ENCODE data around the gene SART3.

Gene SART3

GRCh38 chr12:108478611-108479206, 82.3 kb downstream of the SART3 start:
- TF ChIP-seq CTCF (IDR thresholded peaks at IDR 0.05) = no peak

DNA sequence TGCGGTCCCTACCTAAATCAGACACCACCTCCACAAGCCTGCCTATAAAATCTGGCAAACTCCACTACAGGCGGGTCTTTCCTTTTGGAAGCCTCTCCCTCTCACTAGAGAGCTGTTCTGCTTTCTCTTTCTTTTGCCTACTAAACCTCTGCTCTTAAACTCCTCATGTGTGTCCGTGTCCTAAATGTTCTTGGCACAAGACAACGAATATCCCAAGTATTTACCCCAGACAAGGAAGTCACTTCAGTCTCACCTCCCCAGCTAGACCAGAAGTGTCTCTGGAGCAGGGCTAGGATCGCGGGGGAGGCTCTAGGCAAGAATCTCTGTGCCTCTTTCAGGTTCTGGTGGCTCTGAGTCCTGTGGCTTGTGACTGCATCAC, 83.1 kb downstream of the SART3 start:
- TF ChIP-seq CTCF (IDR thresholded peaks at IDR 0.05) = no peak

- TF ChIP-seq CTCF (IDR thresholded peaks at IDR 0.05) = no peak
Measured at GRCh38 chr12:108477055-108477880, 83.7 kb downstream of the SART3 start.

GRCh38 chr12:108475396-108475795, 85.6 kb downstream of the SART3 start:
- no peak for TF ChIP-seq CTCF (IDR thresholded peaks at IDR 0.05)

DNA sequence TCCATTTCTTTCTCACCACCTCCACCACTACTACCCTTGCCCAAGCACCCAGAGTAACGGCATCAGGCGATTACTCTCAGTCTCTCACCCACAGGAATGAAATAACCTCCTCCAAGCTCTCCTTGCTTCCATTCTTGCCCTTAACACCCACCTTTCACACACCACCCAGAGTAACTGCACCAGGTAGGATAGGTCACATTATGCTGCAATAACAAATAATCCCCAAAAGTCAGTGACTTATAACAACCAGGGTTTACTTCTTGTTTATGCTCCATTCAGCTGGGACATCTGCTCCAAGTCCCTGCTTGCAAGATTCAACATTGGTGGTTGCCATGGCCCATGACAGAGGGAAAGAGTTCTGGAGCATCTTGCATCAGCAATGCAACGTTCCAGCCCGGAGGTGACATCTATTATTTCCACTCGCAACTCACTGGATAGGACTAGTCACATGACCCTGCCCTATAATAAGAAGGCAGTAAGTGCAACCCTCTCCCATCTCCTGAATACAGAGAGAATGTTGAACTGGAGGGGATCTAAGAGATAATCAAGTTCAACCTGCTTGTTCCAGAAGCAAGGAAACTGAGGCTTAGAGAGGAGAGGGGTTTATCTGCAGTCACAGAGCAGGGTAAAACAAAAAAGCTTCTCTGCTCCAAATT, 87.4 kb downstream of the SART3 start:
- no peak for TF ChIP-seq CTCF (IDR thresholded peaks at IDR 0.05)

Data from LNCAP (cell line).